ENCODE measurements around the gene ZNF428. TPM values are rescaled to one million over a fixed set of nuclear protein-coding genes. Genes with fewer than 3 reads are reported as not detected.

The ZNF428 gene
- total and polyA plus RNA-seq, 2 of the 8 experiments (the other 6 are each of a cell fraction or from before 2014, with no cell fraction given): 7.8 to 16.7 TPM

DNA sequence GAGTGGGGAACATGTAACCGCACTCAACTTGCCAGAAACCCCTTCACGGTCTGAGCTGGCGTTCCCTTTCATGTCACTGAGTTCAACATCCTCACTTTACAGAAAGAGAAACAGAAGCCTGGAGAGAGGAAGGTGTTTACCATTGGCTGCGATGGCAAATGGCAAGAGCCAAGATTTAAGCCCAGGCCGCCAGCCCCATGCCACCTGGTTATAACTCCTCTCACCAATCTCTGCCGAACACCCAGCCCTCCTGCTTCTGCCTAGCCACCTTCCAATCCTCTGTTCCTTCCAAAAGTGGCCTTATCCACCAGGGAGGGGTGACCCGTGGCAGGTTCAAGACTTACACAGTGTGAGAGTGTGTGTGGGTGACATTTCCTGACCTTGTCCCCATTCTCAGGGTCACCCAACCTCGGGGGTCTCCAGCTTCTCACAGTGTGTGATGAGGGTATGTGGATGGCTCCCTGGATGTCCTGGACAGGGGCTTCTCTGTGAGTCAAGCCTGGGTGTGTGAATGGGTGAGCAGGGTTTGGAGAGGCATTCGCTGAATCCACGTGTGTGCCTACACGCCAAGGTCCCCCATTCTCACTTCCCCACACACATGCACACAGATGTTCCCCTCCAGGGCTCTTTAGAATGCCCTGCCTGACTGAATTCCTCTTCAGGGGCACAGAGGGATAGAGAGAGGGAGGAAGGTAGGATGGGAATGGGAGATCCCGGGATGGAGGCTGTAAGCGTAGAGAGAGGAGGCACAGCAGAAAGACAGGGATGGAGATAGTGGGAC is 19.0 kb upstream of the ZNF428 start:
- H2AK5ac ChIP-seq (ENCODE audit: low read depth, low read length): no peak overlapping the region
- H2AFZ ChIP-seq (ENCODE audit: low read length): no peak overlapping the region
- H4K8ac ChIP-seq (ENCODE audit: extremely low read depth, insufficient read depth, low read length): no peak overlapping the region
- no peak overlapping the region for H3K23ac ChIP-seq (ENCODE audit: insufficient read length)
- FAIRE-seq: no peak
- H3K9ac ChIP-seq (replicated peaks in 1 of 4; ENCODE audit: extremely low read depth in 1 of 4, low read depth in 3 of 4, low read length in 3 of 4): no peak overlapping the region; a peak in 1 of 7 replicates
- peaks cover 20% of the 10 kb centered on the region for H3K23me2 ChIP-seq (ENCODE audit: low read depth, low read length)
- DNase-seq (ENCODE audit: low read depth in 1 of 2, low spot score in 2 of 2): no peak
- no peaks in the 10 kb centered on the region for H3K79me2 ChIP-seq (ENCODE audit: control insufficient read depth in 1 of 2, insufficient read depth in 2 of 2, low read length in 2 of 2)
- no peak overlapping the region for H4K91ac ChIP-seq (replicated peaks; ENCODE audit: insufficient read length, low read length)
- no peak overlapping the region for H2BK20ac ChIP-seq (ENCODE audit: low read length)
- TF ChIP-seq RXRA (IDR thresholded peaks at IDR 0.05; ENCODE audit: insufficient read depth, low read depth, low read length): no peak
- peak; percentile 38; the same call in 1 of the 2 replicates for TF ChIP-seq SUZ12 (IDR thresholded peaks at IDR 0.05; ENCODE audit: low read length)
- H3K27me3 ChIP-seq (replicated peaks in 1 of 4; ENCODE audit: control insufficient read depth in 3 of 4, extremely low read depth in 1 of 4, insufficient read depth in 3 of 4, low read length in 3 of 4): peaks cover 11 to 46% (median 31%) of the 10 kb centered on the region in 4 experiments
- no peak overlapping the region for H3K56ac ChIP-seq (replicated peaks; ENCODE audit: insufficient read length, low read depth, low read length)
- H3K4me1 ChIP-seq (replicated peaks in 1 of 4; ENCODE audit: control insufficient read depth in 3 of 4, insufficient read depth in 4 of 4, low read length in 3 of 4): peaks cover 9 to 31% (median 20%) of the 10 kb centered on the region in 4 experiments
- H3K4me2 ChIP-seq (ENCODE audit: insufficient read depth in 1 of 2, low read depth in 2 of 2, low read length in 2 of 2): peak overlapping the region; percentile 89 to 92
- peaks cover 0 to 3% of the 10 kb centered on the region in 2 experiments for H4K20me1 ChIP-seq (replicated peaks in 1 of 2; ENCODE audit: control insufficient read depth in 1 of 2, insufficient read depth in 2 of 2, low read length in 2 of 2)
- H3K27ac ChIP-seq (ENCODE audit: low read depth, low read length): no peak overlapping the region
- no peak overlapping the region for H2BK15ac ChIP-seq (ENCODE audit: low read length)
- H3K9me3 ChIP-seq (ENCODE audit: insufficient read depth in 2 of 2, low read depth in 1 of 2, low read length in 1 of 2): no peaks in the 10 kb centered on the region
- 85% methylated on average over 13 of the region's 13 CpGs; no CpG with 5 or more reads in 1 of the 2 experiments for WGBS, 2 experiments (ENCODE audit: extremely low coverage in 1 of 2, insufficient coverage in 1 of 2, insufficient read length in 1 of 2, insufficient replicate concordance in 2 of 2, low coverage in 1 of 2, low lambda C conversion rate in 2 of 2, missing lambda C conversion rate in 1 of 2)
- no peak overlapping the region for H2BK12ac ChIP-seq (ENCODE audit: low read depth, low read length)
- H3K4me3 ChIP-seq (ENCODE audit: extremely low read depth in 1 of 4, insufficient read depth in 2 of 4, low read depth in 3 of 4, low read length in 4 of 4): peak overlapping the region; percentile 72 to 90 (median 80); a peak in 5 of 8 replicates
- ChIA-PET CTCF (ENCODE audit: partially characterized antibody) (interaction anchor here (1.3 to 1.4 kb wide), 2 partner anchors 25 to 44 kb away, joined by 3 to 4 read pairs; no protein-coding TSS in a partner anchor), POLR2A (ENCODE audit: partially characterized antibody) (no interaction called here)
- no peak overlapping the region for H2BK5ac ChIP-seq (ENCODE audit: low read depth, low read length)
- H2BK120ac ChIP-seq (replicated peaks; ENCODE audit: low read depth, low read length): no peak overlapping the region
- H3K79me1 ChIP-seq (ENCODE audit: low read depth, low read length): peaks cover 2% of the 10 kb centered on the region; the same call in 1 of the 2 replicates
- H3K4ac ChIP-seq (replicated peaks; ENCODE audit: insufficient read length, low read depth, low read length): no peak overlapping the region
- H3K18ac ChIP-seq (ENCODE audit: extremely low read depth, low read length): no peak overlapping the region
- H4K5ac ChIP-seq (ENCODE audit: insufficient read length, low read depth, low read length): no peak overlapping the region
- H3K14ac ChIP-seq (ENCODE audit: insufficient read length): no peak overlapping the region
- H3K36me3 ChIP-seq (ENCODE audit: control insufficient read depth in 2 of 4, insufficient read depth in 4 of 4, low read length in 3 of 4): no peaks in the 10 kb centered on the region
